HCT116 (cell line): ENCODE measurements around the gene PRKN. TPM values are rescaled to one million over a fixed set of nuclear protein-coding genes. Genes with fewer than 3 reads are reported as not detected.

Experiments
- ATAC-seq: fragments of 200-7000 bp; cut with Tn5 transposase; 2 replicates; pipeline ENCODE4 v1.9.1; 2020; ENCODE audit warnings: mild to moderate bottlenecking, moderate library complexity
- BruUV-seq: library from RNA; stranded (reverse); fragments of 400-500 nt; replicated peaks from 2 replicates; lab custom pipeline; 2021; lab: Mats Ljungman, UMichigan
- CTCF ChIA-PET: fragments of 300-600 bp; sonication (Branson Sonifier 250); formaldehyde crosslinking; loops from one replicate; lab custom pipeline; 2021; ENCODE audit warnings: antibody characterized with exemption; lab: Charles Lee
- POLR2A ChIA-PET: fragments of 300-600, 350-600 bp; sonication (Branson Sonifier 250); formaldehyde crosslinking; loops from one replicate; lab custom pipeline; 2021; ENCODE audit warnings: antibody characterized with exemption; lab: Charles Lee
- RAD21 ChIA-PET, 2 experiments: fragments of 300-600 bp; sonication (Branson Sonifier 250); formaldehyde crosslinking; loops; one replicate each; lab custom pipeline; 2023; ENCODE audit warnings: low total read pairs in 2 of 2; ENCODE audit not compliant: uncharacterized antibody in 2 of 2, unreplicated experiment in 2 of 2, low non-redundant PET in 1 of 2; lab: Charles Lee
- DNase-seq: peaks from one replicate; pipeline ENCODE4 v3.0.0-alpha.2; 2010; ENCODE audit warnings: low read depth, low spot score
- H2AFZ ChIP-seq: fragments of 200-600 bp; shearing (Covaris generic), sonication (generic); 2 replicates; pipeline ENCODE4 v1.6.1; 2017; ENCODE audit warnings: low read depth, mixed run types, mixed read lengths, antibody characterized with exemption, low read length; ENCODE audit not compliant: poor library complexity, severe bottlenecking
- H3K27ac ChIP-seq: 2 replicates; pipeline ENCODE4 v1.5.1; 2012; ENCODE audit warnings: low read depth, low read length
- H3K27me3 ChIP-seq: fragments of 200-600 bp; sonication (generic); 2 replicates; pipeline ENCODE4 v1.6.1; 2016; ENCODE audit warnings: mixed run types, low read length, mixed read lengths; ENCODE audit not compliant: insufficient read depth
- H3K36me3 ChIP-seq, 2 experiments: fragments of 200-500 bp in 1 of 2; fragments of 200-600 bp in 1 of 2; sonication (Bioruptor generic) in 1 of 2; sonication (generic) in 1 of 2; 2 replicates each; pipeline versions ENCODE4 v1.5.1 to v1.6.1; 2014 to 2016; ENCODE audit warnings: low read length in 2 of 2, inconsistent platforms in 1 of 2, mixed read lengths in 1 of 2, mixed run types in 1 of 2; ENCODE audit not compliant: insufficient read depth in 2 of 2, control insufficient read depth in 1 of 2
- H3K4me1 ChIP-seq, 2 experiments: fragments of 200-600 bp in 1 of 2; sonication (generic) in 1 of 2; 2 replicates each; pipeline versions ENCODE4 v1.5.1 to v1.6.1; 2012 to 2017; ENCODE audit warnings: low read length in 2 of 2, inconsistent platforms in 1 of 2, mild to moderate bottlenecking in 1 of 2, mixed read lengths in 1 of 2, mixed run types in 1 of 2, moderate library complexity in 1 of 2; ENCODE audit not compliant: insufficient read depth in 2 of 2, control insufficient read depth in 1 of 2
- H3K4me2 ChIP-seq: fragments of 200-600 bp; sonication (generic); 2 replicates; pipeline ENCODE4 v1.6.1; 2017; ENCODE audit warnings: mixed run types, low read length, mixed read lengths
- H3K4me3 ChIP-seq, 2 experiments: fragments of 200-600 bp in 1 of 2; sonication (generic) in 1 of 2; replicated peaks in 1 of 2; 2 replicates each; pipeline ENCODE4 v1.5.1; 2011 to 2016; ENCODE audit warnings: low read length in 2 of 2, control low read depth in 1 of 2, low read depth in 1 of 2, mild to moderate bottlenecking in 1 of 2, mixed read lengths in 1 of 2, mixed run types in 1 of 2
- H3K79me2 ChIP-seq: fragments of 200-600 bp; sonication (generic); 2 replicates; pipeline ENCODE4 v1.6.1; 2017; ENCODE audit warnings: mild to moderate bottlenecking, mixed run types, low read length, moderate library complexity, mixed read lengths; ENCODE audit not compliant: insufficient read depth
- H3K9ac ChIP-seq: fragments of 200-600 bp; sonication (generic); 2 replicates; pipeline ENCODE4 v1.6.1; 2016; ENCODE audit warnings: low read length, mixed read lengths
- H3K9me2 ChIP-seq: fragments of 200-600 bp; sonication (generic), shearing (Covaris generic); 2 replicates; pipeline ENCODE4 v1.6.1; 2017; ENCODE audit warnings: mixed run types, mild to moderate bottlenecking, moderate library complexity; ENCODE audit not compliant: insufficient read depth
- H3K9me3 ChIP-seq, 2 experiments: fragments of 200-500 bp in 1 of 2; fragments of 200-600 bp in 1 of 2; sonication (Bioruptor generic) in 1 of 2; sonication (generic) in 1 of 2; 2 replicates each; pipeline ENCODE4 v1.6.1; 2014 to 2017; ENCODE audit warnings: low read length in 2 of 2, mixed read lengths in 2 of 2, inconsistent platforms in 1 of 2, low read depth in 1 of 2, mild to moderate bottlenecking in 1 of 2, mixed run types in 1 of 2, moderate library complexity in 1 of 2; ENCODE audit not compliant: control insufficient read depth in 1 of 2, insufficient read depth in 1 of 2
- H4K20me1 ChIP-seq: fragments of 200-600 bp; sonication (generic), shearing (Covaris generic); 2 replicates; pipeline ENCODE4 v1.6.1; 2017; ENCODE audit warnings: mixed run types, mild to moderate bottlenecking, moderate library complexity; ENCODE audit not compliant: insufficient read depth
- ATF3 ChIP-seq: IDR thresholded peaks from 2 replicates; pipeline ENCODE4 v1.6.1; 2012
- CBX3 ChIP-seq: IDR thresholded peaks from 2 replicates; pipeline ENCODE4 v1.6.1; 2012; ENCODE audit warnings: low read depth
- CTCF ChIP-seq, 3 experiments: fragments of 200-600 bp in 1 of 3; sonication (generic) in 1 of 3; IDR thresholded peaks in 2 of 3; conservative IDR thresholded peaks in 1 of 3; 2 replicates each; pipeline ENCODE4 v1.5.1; 2012 to 2017; ENCODE audit warnings: low read depth in 2 of 3, low read length in 2 of 3, antibody characterized with exemption in 1 of 3, borderline replicate concordance in 1 of 3, control low read depth in 1 of 3, mild to moderate bottlenecking in 1 of 3, mixed read lengths in 1 of 3, mixed run types in 1 of 3, moderate library complexity in 1 of 3; ENCODE audit not compliant: insufficient read depth in 1 of 3
- EGR1 ChIP-seq: IDR thresholded peaks from 2 replicates; pipeline ENCODE4 v1.6.1; 2012; ENCODE audit warnings: low read depth
- ELF1 ChIP-seq: IDR thresholded peaks from 2 replicates; pipeline ENCODE4 v1.6.1; 2012; ENCODE audit warnings: low read depth, borderline replicate concordance
- EZH2 ChIP-seq: fragments of 200-600 bp; sonication (generic); IDR thresholded peaks from 2 replicates; pipeline ENCODE4 v1.6.1; 2017; ENCODE audit warnings: antibody characterized with exemption, mixed run types
- EZH2phosphoT487 ChIP-seq: fragments of 200-600 bp; IDR thresholded peaks from 2 replicates; pipeline ENCODE4 v1.6.1; 2018; ENCODE audit warnings: antibody characterized with exemption, borderline replicate concordance
- FOSL1 ChIP-seq: IDR thresholded peaks from 2 replicates; pipeline ENCODE4 v1.6.1; 2012; ENCODE audit warnings: low read depth
- MAX ChIP-seq: IDR thresholded peaks from 2 replicates; pipeline ENCODE4 v1.6.1; 2012
- POLR2A ChIP-seq: IDR thresholded peaks from 2 replicates; pipeline ENCODE4 v1.7.0; 2011; ENCODE audit warnings: borderline replicate concordance; ENCODE audit not compliant: insufficient read depth, insufficient read length; ENCODE audit errors: extremely low read depth
- RAD21 ChIP-seq: IDR thresholded peaks from 2 replicates; pipeline ENCODE4 v1.6.1; 2012; ENCODE audit warnings: low read depth, mild to moderate bottlenecking
- REST ChIP-seq: IDR thresholded peaks from 2 replicates; pipeline ENCODE4 v1.6.1; 2012; ENCODE audit warnings: low read depth
- TCF7L2 ChIP-seq: IDR thresholded peaks from 2 replicates; pipeline ENCODE4 v1.7.0; 2011; ENCODE audit warnings: borderline replicate concordance, inconsistent platforms; ENCODE audit not compliant: insufficient read depth, insufficient read length; ENCODE audit errors: extremely low read depth
- YY1 ChIP-seq: IDR thresholded peaks from 2 replicates; pipeline ENCODE4 v1.6.1; 2011; ENCODE audit warnings: low read length, low read depth, moderate library complexity, mild to moderate bottlenecking; ENCODE audit not compliant: insufficient replicate concordance; ENCODE audit errors: extremely low read depth
- ZBTB33 ChIP-seq: IDR thresholded peaks from 2 replicates; pipeline ENCODE4 v1.6.1; 2011; ENCODE audit warnings: mild to moderate bottlenecking, low read length, moderate library complexity; ENCODE audit not compliant: insufficient replicate concordance; ENCODE audit errors: extremely low read depth
- ZFX ChIP-seq: fragments of 450-650 bp; IDR thresholded peaks from 2 replicates; pipeline ENCODE4 v1.6.1; 2017
- ZNF274 ChIP-seq: fragments of 200-500 bp; sonication (Bioruptor generic); IDR thresholded peaks from 2 replicates; pipeline ENCODE4 v1.6.1; 2014; ENCODE audit warnings: mild to moderate bottlenecking, low read depth, low read length, inconsistent platforms
- intact Hi-C: fragments of 100-400 bp; cut with micrococcal nuclease; formaldehyde crosslinking; loops from 2 replicates; pipeline ENCODE4 v1.10.0; 2022
- total RNA-seq: library from RNA; stranded (reverse); gene quantifications from one replicate; pipeline ENCODE4 v1.2.1, GENCODE V29; 2021; ENCODE audit not compliant: unreplicated experiment

PRKN gene
- total RNA-seq, 1 experiment from 2014 or later = 2.6 TPM

GRCh38 chr6:162336359-162336758 lies 391.2 kb downstream of the PRKN start:
- Histone ChIP-seq H3K4me3 (no peak overlapping the region), H3K9ac (no peak overlapping the region), H3K79me2 (no peaks in the 10 kb centered on the region), H2AFZ (no peak overlapping the region), H3K4me1 (no peaks in the 10 kb centered on the region), H4K20me1 (no peaks in the 10 kb centered on the region), H3K36me3 (no peaks in the 10 kb centered on the region), H3K27ac (no peak overlapping the region), H3K27me3 (no peaks in the 10 kb centered on the region), H3K9me3 (no peaks in the 10 kb centered on the region), H3K9me2 (no peaks in the 10 kb centered on the region), H3K4me2 (no peak overlapping the region)
- ChIA-PET POLR2A (no interaction called here), CTCF (no interaction called here), RAD21 (no interaction called here)
- TF ChIP-seq MAX (no peak), ELF1 (no peak), YY1 (no peak), ZNF274 (no peak), FOSL1 (no peak), EGR1 (no peak), CTCF (IDR thresholded peaks at IDR 0.05 in 2 of 3, conservative IDR thresholded peaks at IDR 0.05 in 1 of 3; ENCODE audit: borderline replicate concordance in 1 of 3, insufficient read depth in 1 of 3, low read depth in 2 of 3, low read length in 2 of 3) (no peak), CBX3 (no peak), ZBTB33 (no peak), ATF3 (no peak), REST (no peak), RAD21 (no peak), EZH2 (no peak), ZFX (no peak), EZH2phosphoT487 (no peak), POLR2A (no peak), TCF7L2 (no peak)
- no peak for ATAC-seq
- DNase-seq = no peak
- no TSS peak for BruUV-seq
- intact Hi-C loops = no loop called here
